Measurements from ENCODE around the gene CHN2.

The CHN2 gene

GRCh38 chr7:29430279-29430949 lies 235.8 kb downstream of the CHN2 start:
- H3K27me3 ChIP-seq (ENCODE audit: insufficient read depth, low read depth), result no peaks in the 10 kb centered on the region

DNA sequence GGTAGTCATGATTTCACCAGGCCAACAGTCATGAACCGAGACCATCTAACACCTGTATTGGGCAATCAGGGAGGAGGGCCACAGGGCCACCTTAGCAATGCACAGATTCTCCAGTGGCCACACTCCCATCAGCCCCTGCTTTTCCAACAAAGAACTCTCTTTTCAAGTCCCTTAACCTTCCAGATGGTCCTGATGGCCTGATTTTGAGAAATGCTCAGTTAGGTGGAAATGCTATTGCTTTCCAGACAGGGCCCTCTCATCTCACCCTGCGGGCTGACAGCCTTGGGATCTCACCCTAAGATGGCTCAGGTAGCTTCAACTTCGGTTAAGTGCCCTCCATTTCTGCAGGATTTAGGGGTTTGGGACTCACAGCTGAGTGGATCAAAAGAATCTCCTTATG lies 237.1 kb downstream of the CHN2 start:
- Histone ChIP-seq H2AFZ (ENCODE audit: low read depth) (no peak overlapping the region), H3K27me3 (ENCODE audit: insufficient read depth, low read depth) (no peaks in the 10 kb centered on the region), H3K79me2 (ENCODE audit: insufficient read depth, low read depth) (no peaks in the 10 kb centered on the region), H3K27ac (no peak overlapping the region), H3K36me3 (ENCODE audit: insufficient read depth) (no peaks in the 10 kb centered on the region), H4K20me1 (ENCODE audit: insufficient read depth) (no peaks in the 10 kb centered on the region), H3K9ac (no peak overlapping the region), H3K4me1 (ENCODE audit: low read depth, poor library complexity, severe bottlenecking) (peaks cover 12% of the 10 kb centered on the region), H3K4me3 (IDR thresholded peaks at IDR 0.05; ENCODE audit: insufficient read depth, low read depth, low read length) (no peak overlapping the region), H3K4me2 (no peak overlapping the region)
- TF ChIP-seq, protein P1, sequence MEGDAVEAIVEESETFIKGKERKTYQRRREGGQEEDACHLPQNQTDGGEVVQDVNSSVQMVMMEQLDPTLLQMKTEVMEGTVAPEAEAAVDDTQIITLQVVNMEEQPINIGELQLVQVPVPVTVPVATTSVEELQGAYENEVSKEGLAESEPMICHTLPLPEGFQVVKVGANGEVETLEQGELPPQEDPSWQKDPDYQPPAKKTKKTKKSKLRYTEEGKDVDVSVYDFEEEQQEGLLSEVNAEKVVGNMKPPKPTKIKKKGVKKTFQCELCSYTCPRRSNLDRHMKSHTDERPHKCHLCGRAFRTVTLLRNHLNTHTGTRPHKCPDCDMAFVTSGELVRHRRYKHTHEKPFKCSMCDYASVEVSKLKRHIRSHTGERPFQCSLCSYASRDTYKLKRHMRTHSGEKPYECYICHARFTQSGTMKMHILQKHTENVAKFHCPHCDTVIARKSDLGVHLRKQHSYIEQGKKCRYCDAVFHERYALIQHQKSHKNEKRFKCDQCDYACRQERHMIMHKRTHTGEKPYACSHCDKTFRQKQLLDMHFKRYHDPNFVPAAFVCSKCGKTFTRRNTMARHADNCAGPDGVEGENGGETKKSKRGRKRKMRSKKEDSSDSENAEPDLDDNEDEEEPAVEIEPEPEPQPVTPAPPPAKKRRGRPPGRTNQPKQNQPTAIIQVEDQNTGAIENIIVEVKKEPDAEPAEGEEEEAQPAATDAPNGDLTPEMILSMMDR (conservative IDR thresholded peaks at IDR 0.05; ENCODE audit: low read depth, low read length), result no peak

More at GRCh38 chr7:29430279-29430949, 235.8 kb downstream of the CHN2 start:
- Histone ChIP-seq H3K79me2 (ENCODE audit: insufficient read depth, low read depth) (no peaks in the 10 kb centered on the region), H2AFZ (ENCODE audit: low read depth) (no peak overlapping the region), H3K27ac (no peak overlapping the region), H3K4me3 (IDR thresholded peaks at IDR 0.05; ENCODE audit: insufficient read depth, low read depth, low read length) (no peak overlapping the region), H3K4me2 (no peak overlapping the region), H3K36me3 (ENCODE audit: insufficient read depth) (no peaks in the 10 kb centered on the region), H3K4me1 (ENCODE audit: low read depth, poor library complexity, severe bottlenecking) (peaks cover 12% of the 10 kb centered on the region), H4K20me1 (ENCODE audit: insufficient read depth) (no peaks in the 10 kb centered on the region), H3K9ac (no peak overlapping the region)
- TF ChIP-seq, protein P1 (conservative IDR thresholded peaks at IDR 0.05; ENCODE audit: low read depth, low read length), result no peak

- Histone ChIP-seq H4K20me1 (ENCODE audit: insufficient read depth) (no peaks in the 10 kb centered on the region), H3K4me3 (IDR thresholded peaks at IDR 0.05; ENCODE audit: insufficient read depth, low read depth, low read length) (no peak overlapping the region), H3K9ac (no peak overlapping the region), H3K27me3 (ENCODE audit: insufficient read depth, low read depth) (no peaks in the 10 kb centered on the region), H3K27ac (no peak overlapping the region), H3K4me1 (ENCODE audit: low read depth, poor library complexity, severe bottlenecking) (peaks cover 12% of the 10 kb centered on the region), H3K79me2 (ENCODE audit: insufficient read depth, low read depth) (no peaks in the 10 kb centered on the region), H2AFZ (ENCODE audit: low read depth) (no peak overlapping the region), H3K36me3 (ENCODE audit: insufficient read depth) (no peaks in the 10 kb centered on the region), H3K4me2 (no peak overlapping the region)
- TF ChIP-seq, protein P1 (conservative IDR thresholded peaks at IDR 0.05; ENCODE audit: low read depth, low read length), result no peak
These were observed 238.1 kb downstream of the CHN2 start for GRCh38 chr7:29432721-29433120.

GRCh38 chr7:29434380-29434768 lies 239.8 kb downstream of the CHN2 start:
- H3K27ac ChIP-seq, result no peak overlapping the region
- peaks cover 12% of the 10 kb centered on the region for H3K4me1 ChIP-seq (ENCODE audit: low read depth, poor library complexity, severe bottlenecking)
- peak overlapping the region; percentile 19; the same call in 1 of the 2 replicates for H3K4me2 ChIP-seq
- no peaks in the 10 kb centered on the region for H3K79me2 ChIP-seq (ENCODE audit: insufficient read depth, low read depth)
- H2AFZ ChIP-seq (ENCODE audit: low read depth), result no peak overlapping the region
- H4K20me1 ChIP-seq (ENCODE audit: insufficient read depth), result no peaks in the 10 kb centered on the region
- no peak overlapping the region for H3K9ac ChIP-seq
- TF ChIP-seq, protein P1 (conservative IDR thresholded peaks at IDR 0.05; ENCODE audit: low read depth, low read length), result no peak
- H3K27me3 ChIP-seq (ENCODE audit: insufficient read depth, low read depth), result no peaks in the 10 kb centered on the region
- no peak overlapping the region for H3K4me3 ChIP-seq (IDR thresholded peaks at IDR 0.05; ENCODE audit: insufficient read depth, low read depth, low read length)
- no peaks in the 10 kb centered on the region for H3K36me3 ChIP-seq (ENCODE audit: insufficient read depth)

Measured in KMS-11 (cell line).